ENCODE data around the gene FOSL2. TPM values are rescaled to one million over a fixed set of nuclear protein-coding genes. Genes with fewer than 3 reads are reported as not detected.

The FOSL2 gene
- total and polyA plus RNA-seq, 2 donors, result 40.9 to 112 TPM

GRCh38 chr2:28436525-28437051 is 43.9 kb downstream of the FOSL2 start:
- DNase-seq (ENCODE audit: extremely low spot score), result peak; percentile 76
- no peaks in the 10 kb centered on the region for H3K36me3 ChIP-seq (ENCODE audit: insufficient read depth)
- peak overlapping the region; percentile 82 for H3K27ac ChIP-seq (ENCODE audit: low read depth)
- no peak overlapping the region for H3K4me3 ChIP-seq (ENCODE audit: low read depth, low read length)
- no peaks in the 10 kb centered on the region for H3K4me1 ChIP-seq (ENCODE audit: insufficient read depth)
- WGBS, result 74% methylated on average over 17 of the region's 17 CpGs

GRCh38 chr2:28437149-28437835 is 44.6 kb downstream of the FOSL2 start:
- no peak for DNase-seq (ENCODE audit: extremely low spot score)
- peak overlapping the region; percentile 82 for H3K27ac ChIP-seq (ENCODE audit: low read depth)
- 76% methylated on average over 18 of the region's 18 CpGs for WGBS
- no peaks in the 10 kb centered on the region for H3K36me3 ChIP-seq (ENCODE audit: insufficient read depth)
- no peak overlapping the region for H3K4me3 ChIP-seq (ENCODE audit: low read depth, low read length)
- no peaks in the 10 kb centered on the region for H3K4me1 ChIP-seq (ENCODE audit: insufficient read depth)

GRCh38 chr2:28437918-28438317 is 45.3 kb downstream of the FOSL2 start:
- no peaks in the 10 kb centered on the region for H3K36me3 ChIP-seq (ENCODE audit: insufficient read depth)
- H3K27ac ChIP-seq (ENCODE audit: low read depth), result no peak overlapping the region
- no peaks in the 10 kb centered on the region for H3K4me1 ChIP-seq (ENCODE audit: insufficient read depth)
- DNase-seq (ENCODE audit: extremely low spot score), result no peak
- no peak overlapping the region for H3K4me3 ChIP-seq (ENCODE audit: low read depth, low read length)
- 82% methylated on average over 5 of the region's 5 CpGs for WGBS

GRCh38 chr2:28438532-28439063 is 45.9 kb downstream of the FOSL2 start:
- no peaks in the 10 kb centered on the region for H3K4me1 ChIP-seq (ENCODE audit: insufficient read depth)
- no peak for DNase-seq (ENCODE audit: extremely low spot score)
- no peaks in the 10 kb centered on the region for H3K36me3 ChIP-seq (ENCODE audit: insufficient read depth)
- H3K4me3 ChIP-seq (ENCODE audit: low read depth, low read length), result no peak overlapping the region
- 86% methylated on average over 13 of the region's 13 CpGs for WGBS
- H3K27ac ChIP-seq (ENCODE audit: low read depth), result no peak overlapping the region

GRCh38 chr2:28439127-28439526 is 46.5 kb downstream of the FOSL2 start:
- Histone ChIP-seq H3K27ac (ENCODE audit: low read depth) (no peak overlapping the region), H3K4me1 (ENCODE audit: insufficient read depth) (no peaks in the 10 kb centered on the region), H3K36me3 (ENCODE audit: insufficient read depth) (no peaks in the 10 kb centered on the region), H3K4me3 (ENCODE audit: low read depth, low read length) (no peak overlapping the region)
- whole genome bisulfite sequencing, result 89% methylated on average over 5 of the region's 5 CpGs
- DNase-seq (ENCODE audit: extremely low spot score), result no peak

GRCh38 chr2:28439763-28440162 is 47.1 kb downstream of the FOSL2 start:
- no peak for DNase-seq (ENCODE audit: extremely low spot score)
- H3K36me3 ChIP-seq (ENCODE audit: insufficient read depth), result no peaks in the 10 kb centered on the region

GRCh38 chr2:28442328-28442727 is 49.7 kb downstream of the FOSL2 start:
- no peak overlapping the region for H3K4me3 ChIP-seq (ENCODE audit: low read depth, low read length)
- no peak overlapping the region for H3K27ac ChIP-seq (ENCODE audit: low read depth)
- H3K4me1 ChIP-seq (ENCODE audit: insufficient read depth), result no peaks in the 10 kb centered on the region
- no peak for DNase-seq (ENCODE audit: extremely low spot score)
- WGBS, result 74% methylated on average over 3 of the region's 3 CpGs
- H3K36me3 ChIP-seq (ENCODE audit: insufficient read depth), result no peaks in the 10 kb centered on the region

More at GRCh38 chr2:28439763-28440162, 47.1 kb downstream of the FOSL2 start:
- Histone ChIP-seq H3K27ac (ENCODE audit: low read depth) (no peak overlapping the region), H3K4me3 (ENCODE audit: low read depth, low read length) (no peak overlapping the region), H3K4me1 (ENCODE audit: insufficient read depth) (no peaks in the 10 kb centered on the region)
- WGBS, result 92% methylated on average over 14 of the region's 14 CpGs

- WGBS, result 97% methylated on average over 4 of the region's 4 CpGs
- Histone ChIP-seq H3K36me3 (ENCODE audit: insufficient read depth) (no peaks in the 10 kb centered on the region), H3K4me1 (ENCODE audit: insufficient read depth) (no peaks in the 10 kb centered on the region), H3K27ac (ENCODE audit: low read depth) (no peak overlapping the region), H3K4me3 (ENCODE audit: low read depth, low read length) (no peak overlapping the region)
- DNase-seq (ENCODE audit: extremely low spot score), result no peak
Measured at GRCh38 chr2:28444956-28445355, 52.3 kb downstream of the FOSL2 start.

GRCh38 chr2:28445448-28446258 is 53.0 kb downstream of the FOSL2 start:
- H3K36me3 ChIP-seq (ENCODE audit: insufficient read depth), result no peaks in the 10 kb centered on the region
- H3K4me1 ChIP-seq (ENCODE audit: insufficient read depth), result no peaks in the 10 kb centered on the region
- H3K4me3 ChIP-seq (ENCODE audit: low read depth, low read length), result no peak overlapping the region
- DNase-seq (ENCODE audit: extremely low spot score), result no peak
- 49% methylated on average over 7 of the region's 7 CpGs for WGBS
- no peak overlapping the region for H3K27ac ChIP-seq (ENCODE audit: low read depth)

- no peak overlapping the region for H3K27ac ChIP-seq (ENCODE audit: low read depth)
- H3K4me1 ChIP-seq (ENCODE audit: insufficient read depth), result no peaks in the 10 kb centered on the region
Measured at GRCh38 chr2:28446531-28446930, 53.9 kb downstream of the FOSL2 start.

GRCh38 chr2:28447086-28447485 is 54.4 kb downstream of the FOSL2 start:
- Histone ChIP-seq H3K36me3 (ENCODE audit: insufficient read depth) (no peaks in the 10 kb centered on the region), H3K4me1 (ENCODE audit: insufficient read depth) (no peaks in the 10 kb centered on the region), H3K4me3 (ENCODE audit: low read depth, low read length) (no peak overlapping the region), H3K27ac (ENCODE audit: low read depth) (no peak overlapping the region)
- WGBS, result 87% methylated on average over 3 of the region's 3 CpGs
- DNase-seq (ENCODE audit: extremely low spot score), result no peak

More at GRCh38 chr2:28446531-28446930, 53.9 kb downstream of the FOSL2 start:
- Histone ChIP-seq H3K4me3 (ENCODE audit: low read depth, low read length) (no peak overlapping the region), H3K36me3 (ENCODE audit: insufficient read depth) (no peaks in the 10 kb centered on the region)
- DNase-seq (ENCODE audit: extremely low spot score), result no peak

GRCh38 chr2:28447943-28448792 is 55.5 kb downstream of the FOSL2 start:
- Histone ChIP-seq H3K4me3 (ENCODE audit: low read depth, low read length) (no peak overlapping the region), H3K27ac (ENCODE audit: low read depth) (no peak overlapping the region), H3K36me3 (ENCODE audit: insufficient read depth) (no peaks in the 10 kb centered on the region), H3K4me1 (ENCODE audit: insufficient read depth) (no peaks in the 10 kb centered on the region)
- DNase-seq (ENCODE audit: extremely low spot score), result no peak
- 73% methylated on average over 8 of the region's 8 CpGs for WGBS

GRCh38 chr2:28448793-28449100 is 56.1 kb downstream of the FOSL2 start:
- no peaks in the 10 kb centered on the region for H3K4me1 ChIP-seq (ENCODE audit: insufficient read depth)
- 87% methylated on average over 3 of the region's 3 CpGs for WGBS
- no peak for DNase-seq (ENCODE audit: extremely low spot score)
- H3K4me3 ChIP-seq (ENCODE audit: low read depth, low read length), result no peak overlapping the region
- H3K27ac ChIP-seq (ENCODE audit: low read depth), result no peak overlapping the region
- no peaks in the 10 kb centered on the region for H3K36me3 ChIP-seq (ENCODE audit: insufficient read depth)

All from urinary bladder (tissue), 4 donors.